ENCODE measurements around the gene TDRD6.
"Not testable (repeated sequence)": the region's sequence is repeated elsewhere in the genome, so short reads cannot be mapped to it uniquely, and the experiment has no call there.

Gene TDRD6

GRCh38 chr6:46687619-46688097 is at the start of gene TDRD6:
Gene TDRD6 (plus strand): TSS chr6:46687885. CDS start chr6:46688129, 244 bp downstream.
- H3K4me1 ChIP-seq (ENCODE audit: control insufficient read depth, insufficient read depth, low read length) = no peaks in the 10 kb centered on the region
- no peaks in the 10 kb centered on the region for H3K27me3 ChIP-seq (ENCODE audit: control insufficient read depth, insufficient read depth, low read length)
- H3K36me3 ChIP-seq (ENCODE audit: control insufficient read depth, insufficient read depth, low read length) = no peaks in the 10 kb centered on the region
- no peaks in the 10 kb centered on the region for H3K9me3 ChIP-seq (ENCODE audit: control insufficient read depth, insufficient read depth, low read length)
- H3K27ac ChIP-seq (ENCODE audit: low read depth, low read length) = no peak within 1 kb of the TSS
- no peak within 1 kb of the TSS for H3K9ac ChIP-seq (ENCODE audit: low read depth, low read length)
- no peak within 1 kb of the TSS for H3K4me3 ChIP-seq (ENCODE audit: low read depth, low read length)

GRCh38 chr6:46637933-46638332 is 49.8 kb upstream of the TDRD6 start:
- H3K9ac ChIP-seq (ENCODE audit: low read depth, low read length) = no peak overlapping the region
- H3K9me3 ChIP-seq (ENCODE audit: control insufficient read depth, insufficient read depth, low read length) = no peaks in the 10 kb centered on the region
- H3K4me1 ChIP-seq (ENCODE audit: control insufficient read depth, insufficient read depth, low read length) = peaks cover 8% of the 10 kb centered on the region; the same call in 1 of the 2 replicates
- no peak overlapping the region for H3K4me3 ChIP-seq (ENCODE audit: low read depth, low read length)
- no peak overlapping the region for H3K27ac ChIP-seq (ENCODE audit: low read depth, low read length)
- H3K27me3 ChIP-seq (ENCODE audit: control insufficient read depth, insufficient read depth, low read length) = no peaks in the 10 kb centered on the region
- H3K36me3 ChIP-seq (ENCODE audit: control insufficient read depth, insufficient read depth, low read length) = no peaks in the 10 kb centered on the region

GRCh38 chr6:46638650-46639049 is 49.0 kb upstream of the TDRD6 start:
- no peaks in the 10 kb centered on the region for H3K27me3 ChIP-seq (ENCODE audit: control insufficient read depth, insufficient read depth, low read length)
- H3K9ac ChIP-seq (ENCODE audit: low read depth, low read length) = no peak overlapping the region
- H3K36me3 ChIP-seq (ENCODE audit: control insufficient read depth, insufficient read depth, low read length) = no peaks in the 10 kb centered on the region
- no peak overlapping the region for H3K27ac ChIP-seq (ENCODE audit: low read depth, low read length)
- H3K9me3 ChIP-seq (ENCODE audit: control insufficient read depth, insufficient read depth, low read length) = no peaks in the 10 kb centered on the region
- no peak overlapping the region for H3K4me3 ChIP-seq (ENCODE audit: low read depth, low read length)
- H3K4me1 ChIP-seq (ENCODE audit: control insufficient read depth, insufficient read depth, low read length) = peaks cover 8% of the 10 kb centered on the region; the same call in 1 of the 2 replicates

- Histone ChIP-seq H3K27ac (ENCODE audit: low read depth, low read length) (no peak overlapping the region), H3K4me3 (ENCODE audit: low read depth, low read length) (no peak overlapping the region), H3K9me3 (ENCODE audit: control insufficient read depth, insufficient read depth, low read length) (no peaks in the 10 kb centered on the region), H3K4me1 (ENCODE audit: control insufficient read depth, insufficient read depth, low read length) (peaks cover 8% of the 10 kb centered on the region; the same call in 1 of the 2 replicates), H3K36me3 (ENCODE audit: control insufficient read depth, insufficient read depth, low read length) (no peaks in the 10 kb centered on the region), H3K27me3 (ENCODE audit: control insufficient read depth, insufficient read depth, low read length) (no peaks in the 10 kb centered on the region), H3K9ac (ENCODE audit: low read depth, low read length) (no peak overlapping the region)
Observed at GRCh38 chr6:46642928-46643751, 44.5 kb upstream of the TDRD6 start.

- Histone ChIP-seq H3K9me3 (ENCODE audit: control insufficient read depth, insufficient read depth, low read length) (no peaks in the 10 kb centered on the region), H3K4me1 (ENCODE audit: control insufficient read depth, insufficient read depth, low read length) (peaks cover 3% of the 10 kb centered on the region; the same call in 1 of the 2 replicates), H3K27me3 (ENCODE audit: control insufficient read depth, insufficient read depth, low read length) (no peaks in the 10 kb centered on the region), H3K9ac (ENCODE audit: low read depth, low read length) (no peak overlapping the region), H3K36me3 (ENCODE audit: control insufficient read depth, insufficient read depth, low read length) (no peaks in the 10 kb centered on the region), H3K4me3 (ENCODE audit: low read depth, low read length) (no peak overlapping the region), H3K27ac (ENCODE audit: low read depth, low read length) (no peak overlapping the region)
Observed at GRCh38 chr6:46645265-46645664, 42.4 kb upstream of the TDRD6 start.

- not testable (repeated sequence) for H3K36me3 ChIP-seq (ENCODE audit: control insufficient read depth, insufficient read depth, low read length); H3K4me1 ChIP-seq (ENCODE audit: control insufficient read depth, insufficient read depth, low read length); H3K27me3 ChIP-seq (ENCODE audit: control insufficient read depth, insufficient read depth, low read length); H3K9me3 ChIP-seq (ENCODE audit: control insufficient read depth, insufficient read depth, low read length); H3K9ac ChIP-seq (ENCODE audit: low read depth, low read length); H3K27ac ChIP-seq (ENCODE audit: low read depth, low read length); H3K4me3 ChIP-seq (ENCODE audit: low read depth, low read length)
Observed at GRCh38 chr6:46648108-46648507, 39.6 kb upstream of the TDRD6 start.

- Histone ChIP-seq H3K9ac (ENCODE audit: low read depth, low read length) (no peak overlapping the region), H3K27me3 (ENCODE audit: control insufficient read depth, insufficient read depth, low read length) (peaks cover 9% of the 10 kb centered on the region), H3K4me1 (ENCODE audit: control insufficient read depth, insufficient read depth, low read length) (peaks cover 11% of the 10 kb centered on the region; the same call in 1 of the 2 replicates), H3K4me3 (ENCODE audit: low read depth, low read length) (no peak overlapping the region), H3K9me3 (ENCODE audit: control insufficient read depth, insufficient read depth, low read length) (no peaks in the 10 kb centered on the region), H3K27ac (ENCODE audit: low read depth, low read length) (no peak overlapping the region), H3K36me3 (ENCODE audit: control insufficient read depth, insufficient read depth, low read length) (no peaks in the 10 kb centered on the region)
Observed at GRCh38 chr6:46648869-46649492, 38.7 kb upstream of the TDRD6 start.

- no peak overlapping the region for H3K27ac ChIP-seq (ENCODE audit: low read depth, low read length)
- no peak overlapping the region for H3K9ac ChIP-seq (ENCODE audit: low read depth, low read length)
- H3K4me3 ChIP-seq (ENCODE audit: low read depth, low read length) = peak overlapping the region; percentile 82; the same call in 1 of the 2 replicates
- H3K9me3 ChIP-seq (ENCODE audit: control insufficient read depth, insufficient read depth, low read length) = no peaks in the 10 kb centered on the region
- no peaks in the 10 kb centered on the region for H3K36me3 ChIP-seq (ENCODE audit: control insufficient read depth, insufficient read depth, low read length)
- peaks cover 11% of the 10 kb centered on the region; the same call in 1 of the 2 replicates for H3K4me1 ChIP-seq (ENCODE audit: control insufficient read depth, insufficient read depth, low read length)
- H3K27me3 ChIP-seq (ENCODE audit: control insufficient read depth, insufficient read depth, low read length) = peaks cover 17% of the 10 kb centered on the region
Observed at GRCh38 chr6:46651006-46651405, 36.7 kb upstream of the TDRD6 start.

- no peaks in the 10 kb centered on the region for H3K36me3 ChIP-seq (ENCODE audit: control insufficient read depth, insufficient read depth, low read length)
- peaks cover 11% of the 10 kb centered on the region; the same call in 1 of the 2 replicates for H3K4me1 ChIP-seq (ENCODE audit: control insufficient read depth, insufficient read depth, low read length)
- no peak overlapping the region for H3K27ac ChIP-seq (ENCODE audit: low read depth, low read length)
- peak overlapping the region; percentile 29; the same call in 1 of the 2 replicates for H3K9ac ChIP-seq (ENCODE audit: low read depth, low read length)
- no peaks in the 10 kb centered on the region for H3K9me3 ChIP-seq (ENCODE audit: control insufficient read depth, insufficient read depth, low read length)
- peaks cover 17% of the 10 kb centered on the region for H3K27me3 ChIP-seq (ENCODE audit: control insufficient read depth, insufficient read depth, low read length)
- peak overlapping the region; percentile 82 for H3K4me3 ChIP-seq (ENCODE audit: low read depth, low read length)
Observed at GRCh38 chr6:46651816-46652215, 35.9 kb upstream of the TDRD6 start.

- peak overlapping the region; percentile 82 for H3K4me3 ChIP-seq (ENCODE audit: low read depth, low read length)
- H3K27ac ChIP-seq (ENCODE audit: low read depth, low read length) = peak overlapping the region; percentile 37
- peaks cover 11% of the 10 kb centered on the region; the same call in 1 of the 2 replicates for H3K4me1 ChIP-seq (ENCODE audit: control insufficient read depth, insufficient read depth, low read length)
- H3K9ac ChIP-seq (ENCODE audit: low read depth, low read length) = peak overlapping the region; percentile 60
- H3K9me3 ChIP-seq (ENCODE audit: control insufficient read depth, insufficient read depth, low read length) = no peaks in the 10 kb centered on the region
- H3K36me3 ChIP-seq (ENCODE audit: control insufficient read depth, insufficient read depth, low read length) = no peaks in the 10 kb centered on the region
- H3K27me3 ChIP-seq (ENCODE audit: control insufficient read depth, insufficient read depth, low read length) = peaks cover 17% of the 10 kb centered on the region
Observed at GRCh38 chr6:46652232-46652602, 35.5 kb upstream of the TDRD6 start.

Measured in HUES48 (cell line).